Breast epithelium (tissue), 3 donors: ENCODE data around the gene DUS3L.

Source experiments
- POLR2A ChIP-seq: fragments of 450-650 bp; IDR thresholded peaks from one replicate; pipeline ENCODE4 v1.6.1; 2016; ENCODE audit warnings: antibody characterized with exemption, mild to moderate bottlenecking, moderate library complexity
- TF ChIP-seq, protein P1 (sequence below), 3 donors: fragments of 450-650 bp; IDR thresholded peaks; one replicate each; pipeline ENCODE4 v1.5.1; 2016 to 2017; ENCODE audit warnings: antibody characterized with exemption in 3 of 3, mild to moderate bottlenecking in 3 of 3, moderate library complexity in 3 of 3

DNA sequence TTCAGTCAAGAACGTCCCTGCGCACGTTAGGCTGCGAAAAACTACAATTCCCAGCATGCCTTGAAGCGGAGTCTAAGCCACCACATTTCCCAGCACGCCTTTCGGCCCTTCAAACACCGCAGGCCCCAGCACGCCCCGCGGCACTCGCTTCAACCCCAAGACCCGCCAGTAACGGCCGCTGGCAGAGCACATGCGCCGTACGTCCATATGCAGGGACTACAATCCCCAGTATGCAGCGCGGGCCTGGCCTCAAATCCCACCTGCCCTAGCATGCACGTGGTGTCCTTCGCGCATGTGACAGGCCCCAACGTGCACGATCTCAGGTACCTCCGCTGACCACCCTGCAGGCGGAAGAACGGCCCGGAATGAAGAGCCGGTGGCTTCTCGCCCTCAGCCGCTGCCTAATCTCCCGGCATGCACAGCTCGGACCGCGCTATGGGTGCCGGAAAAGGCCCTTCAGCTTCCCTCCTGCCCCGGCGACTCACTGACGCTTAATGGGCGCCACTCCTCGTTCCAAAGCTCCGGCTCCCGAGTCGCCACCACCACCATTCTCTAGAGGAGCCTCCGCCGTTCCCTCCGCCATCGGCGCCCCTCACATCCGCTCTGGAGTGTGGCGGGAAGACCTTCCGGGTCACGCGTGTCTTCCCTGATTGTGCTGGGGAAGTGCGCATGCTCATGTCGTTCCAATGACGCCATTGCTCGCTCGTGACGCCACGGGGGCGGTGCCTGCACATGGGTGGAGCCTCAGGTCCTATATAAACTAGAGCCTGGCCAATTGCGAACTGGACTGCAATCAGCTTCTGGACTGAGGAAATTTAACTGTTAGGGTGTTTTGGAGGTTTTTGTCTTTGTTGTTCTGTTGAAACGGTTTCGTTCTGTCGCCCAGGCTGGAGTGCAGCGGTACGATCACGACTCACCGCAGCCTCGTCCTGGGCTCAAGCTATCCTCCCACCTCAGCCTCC, at the start of gene DUS3L:
- TF ChIP-seq, protein P1, sequence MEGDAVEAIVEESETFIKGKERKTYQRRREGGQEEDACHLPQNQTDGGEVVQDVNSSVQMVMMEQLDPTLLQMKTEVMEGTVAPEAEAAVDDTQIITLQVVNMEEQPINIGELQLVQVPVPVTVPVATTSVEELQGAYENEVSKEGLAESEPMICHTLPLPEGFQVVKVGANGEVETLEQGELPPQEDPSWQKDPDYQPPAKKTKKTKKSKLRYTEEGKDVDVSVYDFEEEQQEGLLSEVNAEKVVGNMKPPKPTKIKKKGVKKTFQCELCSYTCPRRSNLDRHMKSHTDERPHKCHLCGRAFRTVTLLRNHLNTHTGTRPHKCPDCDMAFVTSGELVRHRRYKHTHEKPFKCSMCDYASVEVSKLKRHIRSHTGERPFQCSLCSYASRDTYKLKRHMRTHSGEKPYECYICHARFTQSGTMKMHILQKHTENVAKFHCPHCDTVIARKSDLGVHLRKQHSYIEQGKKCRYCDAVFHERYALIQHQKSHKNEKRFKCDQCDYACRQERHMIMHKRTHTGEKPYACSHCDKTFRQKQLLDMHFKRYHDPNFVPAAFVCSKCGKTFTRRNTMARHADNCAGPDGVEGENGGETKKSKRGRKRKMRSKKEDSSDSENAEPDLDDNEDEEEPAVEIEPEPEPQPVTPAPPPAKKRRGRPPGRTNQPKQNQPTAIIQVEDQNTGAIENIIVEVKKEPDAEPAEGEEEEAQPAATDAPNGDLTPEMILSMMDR (IDR thresholded peaks at IDR 0.05) = peak in 1 of 3 donors; percentile 32
- TF ChIP-seq POLR2A = peak; percentile 68
